ENCODE measurements around the gene CTXN1.
"Not testable (repeated sequence)": the region's sequence is repeated elsewhere in the genome, so short reads cannot be mapped to it uniquely, and the experiment has no call there.

CTXN1 gene

DNA sequence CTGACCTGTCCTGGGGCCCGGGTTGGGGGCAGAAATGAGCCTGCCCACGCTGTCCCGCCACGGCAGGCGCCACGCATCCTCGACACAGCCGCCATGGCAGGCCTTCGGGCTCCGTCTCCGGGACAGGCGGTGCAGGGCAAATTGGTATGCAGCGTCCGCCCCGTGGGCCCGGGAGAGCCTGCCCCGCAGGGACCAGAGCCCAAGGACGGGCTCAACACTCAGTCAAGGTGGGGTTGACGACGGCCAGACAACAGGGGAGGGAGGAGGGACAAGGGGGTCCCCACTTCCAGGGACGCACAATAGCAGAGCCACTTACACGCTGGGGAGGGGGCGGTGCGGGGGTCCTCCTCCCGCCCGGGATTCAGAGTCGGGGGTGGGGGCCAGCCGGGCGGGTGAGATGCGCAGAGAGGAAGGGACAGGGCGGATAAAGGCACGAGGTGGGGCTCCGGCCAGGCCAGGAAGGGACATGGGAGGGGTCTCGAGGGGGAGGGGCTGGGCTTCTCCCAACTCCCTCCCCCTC is 1.2 kb downstream of the CTXN1 start:
- DNase-seq = no peak

DNA sequence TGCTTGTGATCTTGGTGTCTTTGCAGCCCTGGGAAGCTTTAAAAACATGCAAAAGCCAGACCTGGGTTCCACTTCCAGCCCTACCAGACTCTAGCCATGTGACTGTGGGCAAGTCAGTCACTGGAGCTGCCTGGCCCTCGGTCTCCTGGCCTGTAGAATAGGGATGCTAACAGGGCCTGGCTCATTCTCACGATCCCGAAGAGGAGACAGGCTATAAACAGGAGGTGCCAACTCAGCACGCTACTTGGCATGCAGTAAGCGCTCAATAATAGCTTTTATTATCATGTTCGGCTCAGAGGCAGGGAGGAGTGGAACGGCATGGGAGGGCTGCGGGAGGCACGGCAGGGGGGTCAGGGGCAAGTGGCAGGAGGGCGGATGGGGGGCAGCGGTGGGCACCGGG is 1.7 kb downstream of the CTXN1 start:
- no peak for DNase-seq

DNA sequence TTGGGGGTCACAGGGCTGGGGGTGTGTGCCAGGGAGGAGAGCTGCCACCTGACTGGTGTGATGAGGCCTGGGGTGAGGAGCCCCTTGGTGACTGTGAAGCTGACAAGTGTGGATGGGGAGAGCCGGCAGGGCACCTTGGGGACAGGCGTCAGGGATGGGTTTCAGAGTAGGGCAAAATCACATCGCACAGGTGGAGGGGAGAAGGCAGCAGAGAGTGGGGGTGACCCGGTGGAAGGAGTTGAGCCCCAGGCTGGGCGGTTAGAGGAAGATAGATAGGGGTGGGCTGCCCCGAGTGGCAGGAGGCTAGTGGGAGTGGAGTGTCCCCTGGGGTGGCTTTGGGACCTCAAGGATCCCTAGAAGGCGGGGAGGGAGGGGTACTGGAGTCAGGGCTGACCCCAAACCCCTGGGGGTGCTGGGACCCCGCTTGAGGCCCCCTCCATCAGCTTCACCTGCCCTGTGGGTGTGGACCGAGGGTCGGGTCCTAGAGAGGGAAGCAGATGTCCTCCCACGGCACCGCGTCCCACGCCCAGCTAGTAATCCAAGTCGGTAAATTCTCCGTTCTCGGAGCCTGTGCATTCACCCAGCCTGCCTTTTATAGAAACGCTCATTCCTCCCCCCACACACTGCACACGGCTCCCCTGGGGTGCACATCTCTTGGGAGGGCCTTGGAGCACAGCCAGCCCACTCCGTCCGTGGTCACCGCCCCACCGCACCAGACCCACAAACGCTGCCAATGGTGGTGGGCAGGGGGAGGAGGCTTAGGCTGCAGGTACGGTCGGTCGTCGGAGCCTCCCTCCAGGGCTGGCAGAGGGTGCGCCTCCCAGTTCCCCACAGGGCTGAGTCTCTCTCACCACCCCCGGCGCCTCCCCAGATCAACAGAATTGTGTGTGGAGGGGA is 2.4 kb downstream of the CTXN1 start:
- DNase-seq = no peak

DNA sequence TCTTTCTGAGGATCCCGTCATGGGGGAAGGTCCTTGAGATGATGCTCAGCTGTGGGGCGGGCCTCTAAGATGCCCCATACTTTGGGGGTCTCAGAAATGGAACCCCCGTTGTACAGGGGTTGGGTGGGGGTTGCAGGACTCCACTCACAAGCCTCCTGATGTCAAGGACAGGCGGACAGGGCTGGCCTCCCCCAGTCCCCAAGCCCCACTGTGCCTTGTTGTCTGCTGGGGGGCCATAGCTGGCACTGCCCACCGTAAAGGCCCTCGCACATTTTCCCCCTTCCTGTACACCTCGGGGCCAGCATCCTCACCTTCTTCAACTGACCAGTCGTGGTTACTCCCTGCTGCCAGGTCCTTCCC is 3.1 kb downstream of the CTXN1 start:
- DNase-seq = no peak

DNA sequence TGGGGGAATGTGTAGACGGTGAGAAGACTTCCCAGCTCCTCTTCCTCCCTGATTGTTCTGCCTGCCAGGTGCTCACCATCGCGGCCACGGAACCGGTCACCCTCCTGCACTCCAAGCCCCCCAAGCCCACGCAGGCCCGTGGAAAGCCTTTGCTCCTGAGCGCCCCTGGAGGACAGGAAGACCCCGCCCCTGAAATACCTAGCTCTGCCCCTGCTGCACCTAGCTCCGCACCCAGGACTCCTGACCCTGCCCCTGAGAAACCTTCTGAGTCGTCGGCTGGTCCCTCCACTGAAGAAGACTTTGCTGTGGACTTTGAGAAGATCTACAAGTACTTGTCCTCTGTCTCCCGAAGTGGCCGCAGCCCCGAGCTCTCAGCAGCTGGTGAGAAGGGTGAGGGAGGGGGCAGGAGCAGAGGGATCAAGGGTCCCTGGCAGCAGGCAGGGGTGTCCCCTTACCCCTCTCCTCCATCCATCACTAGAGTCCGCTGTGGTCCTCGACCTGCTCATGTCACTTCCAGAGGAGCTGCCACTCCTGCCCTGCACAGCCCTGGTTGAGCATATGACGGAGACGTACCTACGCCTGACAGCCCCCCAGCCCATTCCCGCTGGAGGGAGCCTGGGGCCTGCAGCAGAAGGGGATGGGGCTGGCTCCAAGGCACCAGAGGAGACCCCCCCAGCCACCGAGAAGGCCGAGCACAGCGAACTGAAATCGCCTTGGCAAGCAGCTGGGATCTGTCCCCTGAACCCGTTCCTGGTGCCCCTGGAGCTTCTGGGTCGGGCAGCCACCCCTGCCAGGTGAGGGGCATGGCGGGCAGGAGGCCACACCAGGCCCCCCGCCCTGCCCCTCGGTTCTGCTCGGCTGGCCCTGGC is 3.7 kb downstream of the CTXN1 start:
- DNase-seq = no peak

DNA sequence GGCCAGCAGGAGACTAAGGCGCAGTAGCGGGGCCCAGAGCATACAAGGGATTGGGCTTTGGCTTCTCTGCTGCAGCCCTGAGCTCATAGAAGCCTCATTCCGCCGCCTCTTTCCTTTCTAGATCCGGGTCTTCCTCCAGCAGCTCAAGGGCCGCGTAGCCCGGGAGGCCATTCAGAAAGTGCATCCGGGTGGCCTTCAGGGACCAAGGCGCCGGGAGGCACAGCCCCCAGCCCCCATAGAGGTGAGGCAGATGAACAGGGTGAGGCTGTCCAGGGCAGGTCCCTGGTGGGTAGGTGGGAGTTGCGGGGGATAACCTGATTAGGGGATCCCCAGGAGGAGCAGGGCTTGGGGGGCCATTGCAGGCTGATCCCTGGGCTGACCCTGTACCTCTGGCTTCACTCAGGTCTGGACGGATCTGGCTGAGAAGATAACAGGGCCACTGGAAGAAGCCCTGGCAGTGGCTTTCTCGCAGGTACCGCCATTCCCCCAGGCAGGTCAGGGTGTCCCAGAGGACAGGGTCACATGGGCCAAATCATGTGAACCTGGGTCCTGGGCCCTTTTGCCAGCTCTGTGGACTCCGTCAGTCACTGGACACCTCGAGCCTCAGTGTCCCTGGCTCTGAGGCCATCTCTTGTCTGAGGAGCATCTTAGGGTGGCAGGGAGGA is 4.5 kb downstream of the CTXN1 start:
- DNase-seq = no peak

DNA sequence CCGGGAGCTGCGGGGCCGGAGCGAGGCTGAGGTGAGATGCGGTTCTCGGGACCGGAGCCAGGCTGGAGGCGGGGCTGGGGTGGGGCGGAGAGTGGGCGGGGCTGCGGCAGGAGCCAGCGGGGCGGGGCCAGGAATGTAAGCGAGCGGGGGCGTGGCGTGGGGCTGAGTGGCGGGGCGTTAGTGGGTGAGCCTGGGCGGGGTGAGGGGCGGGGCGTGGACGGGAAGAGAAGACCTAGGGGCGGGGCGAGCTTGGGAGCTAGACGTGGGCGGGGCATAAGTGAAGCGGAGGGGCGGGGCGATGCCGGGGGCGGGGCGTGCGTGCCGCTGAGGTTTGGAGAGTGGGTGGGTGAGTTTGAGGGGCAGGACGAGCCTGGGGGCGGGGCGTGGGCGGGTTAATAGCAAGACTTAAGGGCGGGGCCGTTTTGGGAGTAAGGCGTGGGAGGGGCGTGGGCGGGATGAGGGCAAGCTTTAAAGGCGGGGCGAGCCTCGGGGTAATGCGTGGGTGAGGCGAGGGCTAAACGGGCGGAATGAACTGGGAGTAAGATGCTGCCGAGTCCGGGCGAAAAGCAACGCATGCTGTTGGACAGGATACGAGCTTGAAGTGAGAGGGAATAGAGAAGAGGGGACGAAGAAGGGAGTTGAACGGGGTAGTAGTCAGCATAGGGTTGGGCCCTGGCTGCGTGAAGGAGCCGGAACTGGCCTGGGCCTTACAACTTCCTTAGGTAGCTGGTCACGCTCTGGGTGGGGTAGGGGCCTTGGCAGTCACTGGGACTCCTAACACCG is 5.2 kb downstream of the CTXN1 start:
- DNase-seq = peak; percentile 98

DNA sequence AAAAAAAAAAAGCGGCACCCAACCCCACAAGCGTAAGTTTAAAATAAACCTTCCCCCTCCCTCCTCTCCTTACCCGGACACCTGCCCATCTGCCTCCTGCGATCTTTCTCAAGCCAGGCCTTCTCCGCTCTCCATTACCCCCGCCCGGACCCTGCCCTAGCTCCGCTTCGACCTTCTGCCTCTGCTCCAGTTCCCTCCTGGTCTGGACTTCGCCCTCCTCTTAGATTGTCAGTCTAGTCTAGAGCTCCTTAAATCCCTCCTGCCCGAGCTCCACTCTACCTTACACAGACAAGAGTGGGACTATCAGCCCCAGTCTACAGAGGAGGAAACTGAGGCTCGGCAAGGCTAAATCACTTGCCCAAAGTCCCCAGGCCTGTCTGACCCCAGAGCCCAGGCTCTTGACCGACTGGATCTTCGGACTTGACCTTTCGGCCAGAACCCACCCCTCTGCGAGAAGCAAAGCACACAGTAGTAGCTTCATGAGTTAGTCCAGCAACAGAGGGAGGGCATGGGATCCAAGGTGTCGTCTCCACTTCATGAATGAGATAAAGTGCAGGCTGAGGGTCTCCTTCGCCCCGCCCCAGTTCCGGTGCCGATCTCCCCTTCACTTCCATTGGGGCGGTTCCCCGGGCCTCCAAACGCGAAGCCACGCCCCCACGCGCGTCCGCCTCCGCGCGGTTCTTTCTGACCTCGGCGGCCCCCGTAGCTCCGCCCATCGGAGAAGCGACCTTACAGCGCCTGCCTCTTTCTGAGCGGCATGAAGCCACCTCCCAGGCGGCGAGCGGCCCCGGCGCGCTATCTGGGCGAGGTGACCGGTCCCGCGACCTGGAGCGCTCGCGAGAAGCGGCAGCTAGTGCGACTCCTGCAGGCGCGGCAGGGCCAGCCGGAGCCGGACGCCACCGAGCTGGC is 6.1 kb downstream of the CTXN1 start, which contains the start of gene SNAPC2:
SNAPC2 (plus strand) TSS at position 729 of the 909 bp plus-strand sequence; CDS start at position 758, 29 bp downstream.
- peak; percentile 96 for DNase-seq

DNA sequence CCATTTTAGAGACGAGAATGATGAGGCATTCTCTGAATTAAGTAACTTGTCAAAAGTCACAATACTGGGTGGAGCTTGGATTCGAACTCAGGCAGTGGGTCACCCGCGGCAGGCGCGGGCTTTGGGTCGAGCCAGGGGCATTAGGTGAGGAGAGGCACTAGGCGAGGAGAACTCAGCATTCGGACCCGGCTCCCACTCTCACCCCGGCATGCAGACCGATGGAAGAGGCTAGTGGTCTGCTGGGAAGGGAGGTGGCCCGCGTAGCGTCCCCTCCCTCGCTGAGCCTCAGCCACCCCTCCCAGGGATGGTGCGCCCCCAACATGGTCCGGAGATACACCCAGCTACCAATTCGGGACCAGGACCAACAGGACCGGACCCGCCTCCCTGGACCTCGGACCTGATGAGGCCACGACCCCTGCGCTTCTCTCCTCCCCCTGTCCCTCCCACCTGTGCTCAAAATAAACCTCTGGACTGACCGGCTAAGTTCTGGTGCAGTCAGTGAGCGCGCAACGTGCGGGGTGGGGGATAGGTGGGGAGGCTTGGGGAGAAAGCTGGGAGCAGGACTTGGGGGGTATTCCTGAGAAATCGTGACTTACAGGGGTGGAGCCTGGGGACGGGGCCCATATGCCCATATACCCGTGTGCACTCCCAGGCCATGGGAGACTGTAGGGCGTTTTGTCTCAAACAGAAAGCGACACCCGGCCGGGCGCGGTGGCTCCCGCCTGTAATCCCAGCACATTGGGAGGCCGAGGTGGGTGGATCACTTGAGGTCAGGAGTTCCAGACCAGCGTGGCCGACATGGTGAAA is 7.1 kb downstream of the CTXN1 start:
- no peak for DNase-seq

DNA sequence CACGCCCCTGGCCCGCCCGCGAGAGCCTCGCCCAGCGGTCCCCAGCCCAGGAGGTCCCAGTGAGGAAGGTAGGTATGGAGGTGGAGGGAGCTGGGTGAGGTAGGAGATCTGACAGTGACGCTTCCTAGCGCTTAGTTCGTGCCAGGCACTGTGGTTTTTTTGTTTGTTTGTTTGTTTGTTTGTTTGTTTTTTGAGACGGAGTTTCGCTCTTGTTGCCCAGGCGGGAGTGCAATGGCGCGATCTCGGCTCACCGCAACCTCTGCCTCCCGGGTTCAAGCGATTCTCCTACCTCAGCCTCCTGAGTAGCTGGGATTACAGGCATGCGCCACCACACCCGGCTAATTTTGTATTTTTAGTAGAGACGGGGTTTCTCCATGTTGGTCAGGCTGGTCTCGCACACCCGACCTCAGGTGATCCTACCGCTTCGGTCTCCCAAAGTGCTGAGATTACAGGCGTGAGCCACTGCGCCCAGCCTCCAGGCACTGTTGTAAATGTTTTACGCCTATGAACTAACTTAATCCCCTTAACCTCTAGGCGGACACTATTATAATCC is 7.8 kb downstream of the CTXN1 start:
- DNase-seq = not testable (repeated sequence)

DNA sequence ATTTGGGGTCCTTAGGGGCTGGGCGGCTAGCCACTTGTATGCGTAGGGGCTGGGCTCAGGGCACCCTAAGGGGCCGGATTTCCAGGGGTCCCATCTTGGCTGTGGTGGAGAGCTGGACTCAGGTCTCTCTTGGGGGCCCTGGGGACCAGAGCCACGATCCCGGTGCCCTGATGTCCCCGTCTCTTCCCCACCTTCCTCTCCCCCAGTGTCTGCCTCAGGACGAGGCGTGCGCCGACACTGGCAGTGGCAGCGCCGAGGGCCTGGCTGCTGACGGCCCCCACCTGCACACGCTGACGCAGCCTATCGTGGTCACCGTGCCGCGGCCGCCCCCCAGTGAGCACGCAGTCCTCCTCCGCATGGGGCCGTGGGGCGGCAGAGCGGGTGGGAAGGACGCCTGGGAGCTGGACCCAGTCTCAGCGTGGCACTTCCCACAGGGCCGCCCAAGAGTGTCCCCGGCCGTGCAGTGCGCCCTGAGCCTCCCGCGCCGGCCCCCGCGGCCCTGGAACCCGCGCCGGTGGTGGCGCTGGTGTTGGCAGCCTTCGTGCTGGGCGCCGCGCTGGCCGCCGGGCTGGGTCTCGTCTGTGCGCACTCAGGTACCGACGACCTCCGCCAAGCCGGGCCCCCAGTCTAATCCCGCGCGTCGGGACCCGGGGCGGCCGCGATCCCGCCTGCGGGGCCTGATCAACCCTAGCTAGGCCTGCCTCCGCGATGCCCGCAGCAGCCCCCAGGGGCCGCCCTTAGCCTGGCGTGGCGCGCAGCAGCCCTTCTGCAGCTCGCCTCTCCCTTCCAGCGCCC is 8.5 kb downstream of the CTXN1 start:
- DNase-seq = peak; percentile 55

DNA sequence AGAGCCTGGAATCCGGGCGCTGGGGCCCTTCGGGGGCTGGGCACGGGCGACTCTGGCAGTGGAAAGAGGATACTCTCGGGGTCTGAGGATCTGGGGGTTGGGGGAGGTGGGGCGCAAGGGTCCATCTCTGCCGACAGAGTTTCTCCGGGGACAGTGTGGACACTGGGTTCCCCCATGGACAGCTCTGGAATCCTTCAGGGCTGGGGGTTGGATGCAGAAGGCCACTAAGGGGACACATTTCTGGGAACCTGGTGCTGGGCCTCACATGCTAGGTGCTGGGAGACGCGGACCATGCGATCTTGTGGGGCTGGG is 9.0 kb downstream of the CTXN1 start:
- DNase-seq = no peak

DNA sequence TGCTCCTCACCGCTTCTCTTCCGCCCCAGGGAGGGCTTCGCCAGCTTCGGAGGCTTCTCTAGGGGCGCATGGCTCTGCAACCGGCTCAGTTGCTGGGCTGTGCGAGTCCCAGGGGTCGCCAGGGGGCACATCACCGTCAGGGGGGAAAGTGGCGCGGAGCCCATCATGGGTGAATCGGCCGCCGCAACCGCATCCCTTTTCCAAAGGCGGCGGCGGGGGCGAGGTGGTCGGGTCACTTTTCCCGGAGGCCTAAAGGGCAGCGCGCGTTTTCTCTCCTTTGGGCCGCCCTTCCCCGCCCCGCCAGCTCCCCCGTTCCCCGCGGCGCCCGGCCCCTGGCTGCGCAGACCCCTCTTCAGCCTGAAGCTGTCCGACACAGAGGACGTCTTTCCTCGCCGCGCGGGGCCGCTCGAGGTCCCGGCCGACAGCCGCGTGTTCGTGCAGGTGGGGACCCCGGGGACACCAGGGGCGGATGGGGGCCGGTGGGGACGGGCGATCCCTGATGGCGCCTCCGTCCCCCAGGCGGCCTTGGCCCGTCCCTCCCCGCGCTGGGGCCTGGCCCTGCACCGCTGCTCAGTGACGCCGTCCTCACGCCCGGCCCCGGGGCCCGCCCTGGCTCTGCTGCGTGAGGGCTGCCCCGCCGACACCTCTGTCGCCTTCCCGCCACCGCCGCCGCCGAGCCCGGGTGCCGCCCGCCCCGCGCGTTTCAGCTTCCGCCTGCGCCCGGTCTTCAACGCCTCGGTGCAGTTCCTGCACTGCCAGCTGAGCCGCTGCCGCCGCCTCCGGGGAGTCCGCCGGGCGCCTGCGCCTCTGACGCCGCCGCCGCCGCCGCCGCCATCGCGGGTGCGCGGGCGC is 9.6 kb downstream of the CTXN1 start:
- DNase-seq = peak; percentile 57

DNA sequence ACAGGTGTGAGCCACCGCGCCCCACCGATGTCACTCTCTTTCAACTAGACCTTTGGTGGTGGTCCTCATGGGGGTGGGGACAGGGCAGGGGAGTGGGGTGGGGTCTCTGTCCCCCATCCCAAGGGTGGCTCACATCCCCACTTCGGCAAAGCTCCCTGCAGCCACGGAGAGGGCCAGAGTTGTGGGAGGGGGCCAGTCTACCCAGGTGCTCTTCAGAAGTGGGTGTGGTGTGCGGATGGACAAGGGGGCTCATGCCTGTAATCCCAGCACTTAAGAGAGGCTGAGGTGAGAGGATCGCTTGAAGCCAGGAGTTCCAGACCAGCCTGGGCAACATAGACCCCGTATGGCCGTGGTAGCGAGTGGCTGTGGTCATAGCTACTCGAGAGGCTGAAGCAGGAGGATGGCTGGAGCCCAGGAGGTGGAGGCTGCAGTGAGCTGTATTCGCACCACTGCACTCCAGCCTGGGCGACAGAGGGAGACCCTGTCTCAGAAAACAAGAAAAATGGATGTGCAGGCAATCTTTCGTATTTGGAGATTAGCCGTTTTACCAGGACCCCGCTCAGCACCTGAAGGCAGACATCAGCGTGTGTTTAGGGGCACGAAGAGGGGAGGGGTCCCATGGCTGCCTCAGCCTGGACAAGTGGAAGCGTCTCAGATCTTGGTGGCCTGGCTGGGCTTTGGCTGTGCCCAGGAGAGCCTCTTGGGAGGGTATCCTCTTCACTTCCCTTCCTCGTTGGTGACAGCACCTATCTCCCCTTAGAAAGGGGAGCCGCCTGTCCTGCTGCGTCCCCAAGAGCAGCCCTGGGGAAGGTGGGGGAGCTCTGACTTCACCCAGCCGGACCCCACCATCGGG is 10.5 kb downstream of the CTXN1 start:
- DNase-seq = no peak

DNA sequence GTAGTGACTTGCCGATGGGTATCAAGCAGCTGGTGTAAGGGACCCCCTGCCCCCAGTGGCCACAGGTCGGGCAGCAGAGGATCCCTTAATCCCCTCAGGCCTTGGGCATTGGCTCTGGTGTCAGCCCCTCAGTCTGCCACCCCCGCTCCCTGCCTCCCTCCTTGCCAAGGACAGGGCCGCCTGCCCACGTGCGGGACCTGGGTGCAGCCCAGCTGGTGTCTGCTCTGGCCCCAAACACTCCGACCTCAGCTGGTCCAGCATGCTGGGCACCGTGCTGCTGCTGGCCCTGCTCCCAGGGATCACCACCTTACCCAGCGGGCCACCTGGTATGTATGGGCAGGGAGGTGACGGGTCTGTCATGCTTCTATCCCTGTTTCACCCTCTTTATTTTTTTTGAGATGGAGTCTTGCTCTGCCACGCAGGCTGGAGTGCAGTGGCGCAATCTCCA is 11.3 kb downstream of the CTXN1 start, which contains the start of gene TGFBR3L:
TGFBR3L (plus strand) TSS at position 233 of the 448 bp plus-strand sequence.
- DNase-seq = no peak

DNA sequence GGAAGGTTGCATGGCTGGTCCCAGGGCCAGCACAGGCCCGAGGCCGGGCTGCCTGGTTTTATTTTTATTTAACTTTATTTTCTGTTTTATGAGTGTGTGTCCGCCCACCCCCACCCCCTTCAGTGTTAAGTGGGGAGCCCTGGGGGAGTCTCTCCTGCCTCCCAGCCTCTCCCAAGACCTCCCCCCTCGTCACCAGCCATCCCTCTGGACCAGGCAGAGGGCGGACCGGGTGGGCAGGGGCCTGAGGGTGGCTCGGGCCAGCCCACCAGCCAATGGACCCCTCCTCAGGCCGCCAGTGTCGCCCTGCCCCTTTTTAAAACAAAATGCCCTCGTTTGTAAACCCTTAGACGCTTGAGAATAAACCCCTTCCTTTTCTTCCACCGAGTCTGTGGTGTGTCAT is 11.8 kb downstream of the CTXN1 start:
- no peak for DNase-seq

DNA sequence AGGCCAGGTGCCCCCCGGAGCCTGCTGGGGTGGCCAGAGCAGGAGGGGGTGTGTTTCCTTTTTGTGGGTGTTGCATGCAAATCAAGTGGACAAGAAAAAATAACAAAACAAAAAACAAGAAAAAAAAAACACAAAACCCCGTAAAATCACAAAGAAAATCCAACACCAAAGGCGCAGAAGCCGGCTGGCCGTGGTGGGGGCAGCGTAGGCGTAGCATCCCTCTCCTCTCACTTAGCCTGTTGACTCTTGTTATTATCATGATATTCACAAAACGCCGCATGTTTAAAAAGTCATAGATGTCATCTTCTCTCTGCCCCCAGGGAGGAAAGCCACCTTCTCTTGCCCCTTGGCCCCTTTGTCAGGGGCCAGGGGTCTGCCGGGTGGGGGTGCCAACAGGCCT is 12.3 kb downstream of the CTXN1 start:
- DNase-seq = no peak

Data from stimulated activated CD4-positive, alpha-beta T cell treated with anti-CD3 and anti-CD28 coated beads, Interleukin-4, amount 100 ng/mL, for 24 hours (primary cell).